C4-2B (cell line): ENCODE data around the gene CLDN17.

ENCODE experiments used
- CTCF ChIP-seq: fragments of 450-650 bp; conservative IDR thresholded peaks from 2 replicates; pipeline ENCODE4 v1.5.1; 2017; ENCODE audit warnings: mild to moderate bottlenecking
- ZFX ChIP-seq: fragments of 450-650 bp; IDR thresholded peaks from 2 replicates; pipeline ENCODE4 v1.6.1; 2017

- TF ChIP-seq CTCF (no peak), ZFX (no peak)
These were observed 26.6 kb upstream of the CLDN17 start for GRCh38 chr21:30193201-30193600.
